Endothelial cell of umbilical vein (primary cell): ENCODE results near the gene RAMACL.

ENCODE experiments used
- CTCF ChIP-seq, 2 donors: IDR thresholded peaks; 1 replicate in 1 of 2; 2 replicates in 1 of 2; pipeline ENCODE4 v1.5.1; 2011; ENCODE audit warnings: low read length in 2 of 2, mild to moderate bottlenecking in 2 of 2, moderate library complexity in 2 of 2, control low read depth in 1 of 2, inconsistent platforms in 1 of 2, low read depth in 1 of 2; ENCODE audit not compliant: insufficient read depth in 1 of 2; ENCODE audit errors: extremely low read depth in 1 of 2
- EZH2 ChIP-seq: IDR thresholded peaks from 2 replicates; pipeline ENCODE4 v1.6.1; 2012; ENCODE audit warnings: borderline replicate concordance, low read depth, mild to moderate bottlenecking, moderate library complexity, low read length, inconsistent platforms; ENCODE audit not compliant: severe bottlenecking
- FOS ChIP-seq: IDR thresholded peaks from 2 replicates; pipeline ENCODE4 v1.6.1; 2011; ENCODE audit warnings: mild to moderate bottlenecking, low read length, moderate library complexity, borderline replicate concordance; ENCODE audit not compliant: insufficient read depth
- GATA2 ChIP-seq: IDR thresholded peaks from 2 replicates; pipeline ENCODE4 v1.7.0; 2011; ENCODE audit warnings: low read depth, mild to moderate bottlenecking, moderate library complexity, mixed read lengths, low read length; ENCODE audit not compliant: insufficient read length, insufficient read depth
- JUN ChIP-seq: IDR thresholded peaks from 2 replicates; pipeline ENCODE4 v1.6.1; 2011; ENCODE audit warnings: borderline replicate concordance, low read depth; ENCODE audit not compliant: insufficient read length, insufficient read depth
- MAX ChIP-seq: IDR thresholded peaks from 2 replicates; pipeline ENCODE4 v1.6.1; 2011; ENCODE audit not compliant: insufficient read depth, insufficient read length
- POLR2A ChIP-seq: IDR thresholded peaks from 2 replicates; pipeline ENCODE4 v1.6.1; 2012; ENCODE audit warnings: low read depth, mild to moderate bottlenecking, control low read depth, low read length
- POLR2AphosphoS5 ChIP-seq: IDR thresholded peaks from 2 replicates; pipeline ENCODE4 v1.6.1; 2012; ENCODE audit warnings: low read depth, mild to moderate bottlenecking, control low read depth, low read length, moderate library complexity; ENCODE audit not compliant: insufficient read depth

GRCh38 chr6:166598441-166599138, 12.1 kb upstream of the RAMACL start:
- TF ChIP-seq CTCF (IDR thresholded peaks at IDR 0.05; ENCODE audit: extremely low read depth in 1 of 2, insufficient read depth in 1 of 2, low read depth in 1 of 2, low read length in 2 of 2) (no peak), POLR2A (peak; percentile 89), EZH2 (no peak), MAX (no peak), GATA2 (peak; percentile 99), FOS (peak; percentile 97), POLR2AphosphoS5 (peak; percentile 98), JUN (peak; percentile 97)
